ENCODE measurements around the gene SPATA13.

The SPATA13 gene

GRCh38 chr13:24244802-24245201 is 84.3 kb downstream of the SPATA13 start:
- DNase-seq (ENCODE audit: low read depth) = no peak
- no peak overlapping the region for H3K4me3 ChIP-seq (ENCODE audit: low read length)
- TF ChIP-seq CTCF (conservative IDR thresholded peaks at IDR 0.05; ENCODE audit: low read length) = no peak

DNA sequence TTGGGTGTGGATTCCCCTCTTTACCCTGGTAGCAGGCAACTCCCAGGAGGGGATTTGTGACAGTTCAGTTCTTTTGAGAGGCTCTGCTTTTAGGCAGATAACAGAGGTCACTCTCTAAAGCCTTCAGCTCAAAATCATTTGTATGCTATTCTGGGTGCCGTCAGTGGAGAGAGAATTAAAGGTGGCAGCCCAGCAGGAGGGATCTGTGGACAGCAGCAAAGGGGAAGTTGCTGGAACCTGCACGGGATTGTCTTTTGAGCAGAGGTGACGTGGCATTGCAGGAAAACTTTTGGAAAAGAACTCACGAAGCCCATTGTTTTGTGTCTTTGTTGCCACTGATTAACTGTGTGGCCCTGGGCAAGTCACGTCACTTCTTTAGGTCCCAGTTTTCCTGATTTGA is 86.5 kb downstream of the SPATA13 start:
- H3K4me3 ChIP-seq (ENCODE audit: low read length) = no peak overlapping the region
- no peak for DNase-seq (ENCODE audit: low read depth)
- no peak for TF ChIP-seq CTCF (conservative IDR thresholded peaks at IDR 0.05; ENCODE audit: low read length)

GRCh38 chr13:24249624-24250023 is 89.1 kb downstream of the SPATA13 start:
- no peak for DNase-seq (ENCODE audit: low read depth)
- TF ChIP-seq CTCF (conservative IDR thresholded peaks at IDR 0.05; ENCODE audit: low read length) = no peak
- H3K4me3 ChIP-seq (ENCODE audit: low read length) = no peak overlapping the region

DNA sequence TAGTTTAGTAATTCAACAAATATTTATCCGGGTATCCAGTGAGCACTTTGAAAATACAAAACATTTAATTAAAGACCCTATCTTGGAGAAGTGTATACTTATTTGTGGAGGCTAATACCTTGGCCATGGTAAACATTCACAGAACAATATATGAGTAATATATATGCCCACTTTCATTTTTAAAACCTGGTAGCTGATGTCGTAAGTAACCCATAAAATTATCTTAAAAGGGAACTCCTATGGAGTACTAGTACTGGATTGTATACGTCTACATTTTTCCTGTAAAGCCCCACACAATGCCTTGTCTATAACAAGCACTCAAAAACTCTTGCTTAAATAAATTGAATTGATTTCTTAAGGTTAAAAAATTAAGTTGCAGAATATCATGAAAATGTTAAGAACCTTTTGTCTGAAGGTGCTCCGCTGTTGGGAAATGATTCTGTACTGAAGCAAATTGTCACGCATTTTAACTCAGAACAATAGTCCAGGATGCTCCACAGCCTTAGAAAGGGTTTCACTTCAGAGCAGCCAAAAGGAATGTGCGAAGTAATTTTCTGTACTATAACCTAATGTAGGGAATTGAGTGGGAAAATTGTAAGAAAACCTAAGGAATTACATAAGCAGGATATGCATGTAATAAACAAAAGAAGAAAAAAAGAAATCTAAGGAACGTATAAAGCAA is 90.0 kb downstream of the SPATA13 start:
- no peak overlapping the region for H3K4me3 ChIP-seq (ENCODE audit: low read length)
- DNase-seq (ENCODE audit: low read depth) = no peak
- TF ChIP-seq CTCF (conservative IDR thresholded peaks at IDR 0.05; ENCODE audit: low read length) = no peak

DNA sequence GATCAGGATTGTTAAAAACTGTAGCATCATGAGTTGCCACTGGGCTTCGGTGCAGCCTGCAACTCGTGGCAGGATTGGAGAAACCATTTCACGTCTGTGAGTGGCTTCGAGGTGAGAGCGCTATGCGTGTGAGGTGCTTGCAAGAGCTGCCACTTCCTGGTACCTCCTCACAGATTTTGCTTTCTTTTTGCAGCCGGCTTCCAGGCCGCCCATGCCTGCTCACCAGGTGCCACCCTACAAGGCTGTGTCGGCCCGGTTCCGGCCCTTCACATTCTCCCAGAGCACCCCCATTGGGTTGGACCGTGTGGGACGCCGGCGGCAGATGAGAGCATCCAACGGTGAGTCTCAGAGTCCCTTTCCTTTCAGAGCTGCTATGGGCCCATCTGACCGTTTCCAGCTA is 91.0 kb downstream of the SPATA13 start:
- no peak for DNase-seq (ENCODE audit: low read depth)
- TF ChIP-seq CTCF (conservative IDR thresholded peaks at IDR 0.05; ENCODE audit: low read length) = no peak
- no peak overlapping the region for H3K4me3 ChIP-seq (ENCODE audit: low read length)

GRCh38 chr13:24252136-24252535 is 91.6 kb downstream of the SPATA13 start:
- DNase-seq (ENCODE audit: low read depth) = no peak
- no peak for TF ChIP-seq CTCF (conservative IDR thresholded peaks at IDR 0.05; ENCODE audit: low read length)
- H3K4me3 ChIP-seq (ENCODE audit: low read length) = no peak overlapping the region

GRCh38 chr13:24253520-24254145 is 93.1 kb downstream of the SPATA13 start:
- DNase-seq (ENCODE audit: low read depth) = no peak
- no peak for TF ChIP-seq CTCF (conservative IDR thresholded peaks at IDR 0.05; ENCODE audit: low read length)
- H3K4me3 ChIP-seq (ENCODE audit: low read length) = no peak overlapping the region

Measured in AG10803 (cell line).